CD4-positive, alpha-beta T cell treated with Interleukin-2 at 100 ng/mL for 4 hours (primary cell): ENCODE measurements around the gene CPNE8.

Experiments used
- DNase-seq: peaks from one replicate; pipeline ENCODE4 v3.0.0-alpha.2; 2020; ENCODE audit warnings: low spot score

Gene CPNE8

GRCh38 chr12:38905480-38906351 lies at the start of gene CPNE8:
TSS of gene CPNE8 (minus strand) at chr12:38905591. CDS start at chr12:38905534, 57 bp downstream.
- DNase-seq, result peak; percentile 42

DNA sequence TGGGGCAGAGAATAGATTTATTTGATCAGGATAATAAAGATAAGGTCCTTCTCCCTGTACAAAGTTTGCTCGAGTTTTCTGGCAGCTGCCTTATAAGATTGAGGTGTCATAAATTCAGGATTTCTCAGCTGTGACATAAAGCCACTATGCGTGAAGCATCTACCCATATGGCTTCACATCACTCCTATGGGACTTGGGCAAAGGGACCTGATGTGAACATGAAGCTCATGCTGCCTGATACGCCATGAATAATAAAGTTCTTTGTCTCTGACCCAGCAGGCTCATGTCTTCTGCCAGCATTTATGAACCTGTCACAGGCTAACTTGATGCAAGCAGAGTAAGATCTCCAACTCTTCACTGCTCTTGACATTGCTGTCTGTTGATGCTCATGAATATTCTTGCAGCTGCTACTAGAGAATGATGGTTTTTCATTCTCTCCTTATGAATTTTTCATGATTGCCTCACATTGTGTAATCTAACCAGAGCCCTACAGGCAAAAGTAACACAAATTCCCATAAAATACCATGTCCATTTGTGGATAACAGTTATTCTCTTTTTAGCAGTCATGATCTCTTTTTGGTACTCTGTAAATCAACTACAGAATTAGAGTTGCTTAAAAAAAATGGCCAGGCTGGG lies 49.0 kb upstream of the CPNE8 start:
- DNase-seq, result no peak

GRCh38 chr12:38949363-38949762 lies 44.0 kb upstream of the CPNE8 start:
- DNase-seq, result no peak

GRCh38 chr12:38934686-38935085 lies 29.3 kb upstream of the CPNE8 start:
- no peak for DNase-seq

GRCh38 chr12:38934078-38934584 lies 28.7 kb upstream of the CPNE8 start:
- no peak for DNase-seq

DNA sequence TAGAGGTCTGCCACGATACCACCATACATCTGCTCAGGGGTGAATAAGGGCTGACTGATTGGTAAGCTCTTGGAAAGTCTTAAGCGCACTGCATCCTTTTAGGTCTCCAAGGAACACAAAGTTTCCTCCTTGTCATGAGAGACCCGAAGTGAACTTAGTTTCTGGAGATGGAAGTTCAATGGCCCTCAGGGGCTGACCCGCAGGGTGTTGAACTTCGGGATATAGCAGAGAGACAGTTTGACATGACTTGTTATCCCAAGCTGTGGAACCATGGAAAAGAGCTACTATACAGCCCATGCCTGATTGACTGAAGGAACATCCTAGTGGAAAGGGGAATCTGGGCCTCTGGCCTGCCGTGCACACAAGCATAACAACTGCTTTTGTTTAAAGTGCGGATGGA lies 26.9 kb upstream of the CPNE8 start:
- no peak for DNase-seq

DNA sequence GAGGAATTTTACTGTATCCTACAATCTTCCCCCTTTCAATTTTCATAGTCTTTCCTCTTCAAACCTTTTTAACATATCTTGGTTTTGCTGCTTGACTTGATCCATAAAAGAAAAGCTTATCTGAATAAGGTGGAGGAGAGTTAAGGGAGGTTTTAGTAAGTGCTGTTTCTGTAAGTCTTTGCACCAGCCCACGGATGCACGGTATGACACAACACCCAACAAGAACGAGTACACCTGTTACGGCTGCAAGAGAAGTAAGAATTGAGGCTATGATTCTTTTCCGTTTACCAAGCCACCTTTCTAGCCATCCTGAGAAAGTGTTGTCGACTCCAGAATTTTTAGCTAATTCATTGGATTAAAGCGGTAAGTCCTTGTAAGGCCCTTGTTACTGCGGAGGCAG lies 26.1 kb upstream of the CPNE8 start:
- no peak for DNase-seq

- DNase-seq, result no peak
Observed at GRCh38 chr12:38930990-38931389, 25.6 kb upstream of the CPNE8 start.

DNA sequence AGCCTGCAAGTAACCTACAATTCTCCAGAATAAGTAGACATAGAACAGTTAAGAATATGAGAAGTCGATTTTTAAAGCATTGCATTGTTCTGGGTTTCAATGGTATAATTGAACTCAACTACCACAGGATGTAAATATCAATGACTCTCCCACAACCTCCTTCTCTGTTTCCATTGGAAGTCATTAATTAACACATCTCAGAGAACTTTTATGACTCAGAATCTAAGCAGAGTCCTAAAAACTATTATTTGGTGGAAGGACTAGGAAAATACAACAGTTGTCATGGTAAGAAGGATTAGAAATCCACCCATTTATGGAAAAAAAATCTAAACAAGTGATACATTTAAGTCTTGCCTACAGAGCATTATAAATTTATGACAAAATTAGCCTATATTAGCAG lies 21.1 kb upstream of the CPNE8 start:
- DNase-seq, result no peak

- DNase-seq, result peak; percentile 46
Observed at GRCh38 chr12:38921025-38921677, 15.8 kb upstream of the CPNE8 start.

- DNase-seq, result no peak
Observed at GRCh38 chr12:38919191-38919590, 13.8 kb upstream of the CPNE8 start.

GRCh38 chr12:38915429-38916182 lies 10.2 kb upstream of the CPNE8 start:
- no peak for DNase-seq

- no peak for DNase-seq
Observed at GRCh38 chr12:38912116-38912515, 6.7 kb upstream of the CPNE8 start.

- no peak for DNase-seq
Observed at GRCh38 chr12:38911611-38912010, 6.2 kb upstream of the CPNE8 start.

DNA sequence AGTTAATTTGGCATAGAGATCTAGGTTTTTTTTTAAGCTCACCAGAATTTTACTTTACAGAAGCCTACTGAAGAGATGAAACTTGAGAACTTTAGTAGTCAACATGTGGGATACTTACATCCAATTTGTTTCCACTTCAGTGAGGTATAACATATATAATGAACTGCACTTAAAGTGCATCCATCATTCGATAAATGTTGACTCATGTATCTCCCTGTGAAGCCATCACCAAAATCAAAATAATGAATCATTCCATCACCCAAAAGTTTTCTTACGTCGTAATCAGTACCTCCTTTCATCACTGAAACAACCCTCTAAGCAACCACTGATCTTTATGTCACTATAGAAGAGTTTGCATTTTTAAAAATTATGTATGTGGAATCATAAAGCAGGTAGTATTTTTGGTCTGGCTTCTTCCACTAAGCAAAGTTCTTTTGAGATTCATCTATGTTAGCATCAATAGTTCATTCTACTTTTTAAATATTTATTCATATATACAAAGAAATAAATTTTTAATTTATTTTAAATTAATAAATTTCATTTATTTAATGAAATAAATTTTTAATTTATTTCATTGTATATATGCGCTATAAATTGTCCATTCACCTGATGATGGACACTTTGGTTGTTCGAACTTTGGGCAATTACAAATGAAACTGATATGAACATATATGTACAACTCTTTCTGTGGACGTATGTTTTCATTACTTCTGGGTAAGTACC lies 2.0 kb upstream of the CPNE8 start:
- no peak for DNase-seq

GRCh38 chr12:38906482-38907200 lies 1.2 kb upstream of the CPNE8 start:
- peak; percentile 66 for DNase-seq

GRCh38 chr12:38904537-38905479 lies 583 bp downstream of the CPNE8 start:
- DNase-seq, result peak; percentile 55

DNA sequence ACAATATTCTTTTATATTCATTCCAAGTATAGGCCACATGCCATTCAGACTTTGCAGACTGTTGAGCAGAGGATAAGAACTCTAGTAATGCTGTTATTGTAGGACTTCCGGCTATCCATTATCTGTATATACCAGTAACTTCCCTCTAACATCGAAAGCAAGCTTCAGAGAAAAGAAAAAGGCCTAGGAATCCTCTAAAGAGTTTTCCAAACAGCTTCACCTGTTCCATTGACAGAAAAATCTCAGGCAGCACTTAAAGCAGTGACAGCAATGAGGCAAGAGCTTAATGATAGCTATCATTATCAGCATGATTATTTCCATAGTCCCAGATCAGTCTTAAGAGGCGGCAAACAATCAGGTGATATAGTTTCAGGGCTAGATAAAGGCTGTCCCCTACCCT lies 1.8 kb downstream of the CPNE8 start:
- DNase-seq, result no peak

- no peak for DNase-seq
Observed at GRCh38 chr12:38898001-38898684, 7.2 kb downstream of the CPNE8 start.
